GM10248 (cell line): ENCODE data around the gene DET1.

Experiments used
- CTCF ChIA-PET: fragments of 300-600 bp; sonication (Branson Sonifier 250); formaldehyde crosslinking; extraction: SDS; loops from one replicate; lab custom pipeline; 2021; ENCODE audit warnings: antibody characterized with exemption; lab: Yijun Ruan, JAX
- POLR2A ChIA-PET: fragments of 350-650 bp; sonication (Branson Sonifier 250); formaldehyde crosslinking; extraction: SDS; loops from one replicate; lab custom pipeline; 2020; ENCODE audit warnings: antibody characterized with exemption; lab: Yijun Ruan, JAX
- DNase-seq: peaks from one replicate; pipeline ENCODE4 v3.0.0; 2012; ENCODE audit errors: extremely low spot score
- CTCF ChIP-seq: IDR thresholded peaks from 2 replicates; pipeline ENCODE4 v1.5.1; 2012; ENCODE audit warnings: mild to moderate bottlenecking, low read depth; ENCODE audit errors: extremely low read depth, missing control alignments, control extremely low read depth

The DET1 gene

DNA sequence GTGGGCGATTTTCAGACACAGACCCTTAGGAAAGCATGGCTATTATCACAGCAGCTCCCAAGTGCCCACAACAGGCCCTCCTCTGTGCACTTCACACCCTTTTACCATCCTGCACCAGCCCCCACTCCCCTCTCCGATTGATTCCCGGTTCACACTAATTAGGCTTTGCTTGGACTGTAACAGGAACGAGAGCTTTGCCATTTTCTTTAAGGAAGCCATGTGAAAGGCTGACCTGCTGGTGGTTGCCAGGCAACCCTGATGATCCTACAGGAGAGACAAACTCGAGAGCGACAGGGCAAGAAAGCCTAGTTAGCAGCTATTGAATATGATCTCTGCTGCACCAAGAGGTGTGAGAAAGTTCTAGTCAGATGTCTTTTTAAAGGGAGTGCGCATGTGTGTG, 28.2 kb upstream of the DET1 start:
- CTCF ChIA-PET = no interaction called here
- DNase-seq = no peak
- POLR2A ChIA-PET = no interaction called here
- TF ChIP-seq CTCF = no peak

GRCh38 chr15:88574077-88574476, 27.6 kb upstream of the DET1 start:
- ChIA-PET POLR2A (no interaction called here), CTCF (no interaction called here)
- no peak for DNase-seq
- no peak for TF ChIP-seq CTCF

GRCh38 chr15:88571852-88572259, 25.4 kb upstream of the DET1 start:
- TF ChIP-seq CTCF = no peak
- ChIA-PET CTCF (no interaction called here), POLR2A (no interaction called here)
- no peak for DNase-seq

GRCh38 chr15:88571153-88571851, 24.8 kb upstream of the DET1 start:
- ChIA-PET POLR2A (no interaction called here), CTCF (no interaction called here)
- DNase-seq = no peak
- TF ChIP-seq CTCF = no peak

GRCh38 chr15:88568589-88568988, 22.1 kb upstream of the DET1 start:
- POLR2A ChIA-PET = no interaction called here
- no peak for TF ChIP-seq CTCF
- CTCF ChIA-PET = interaction anchor here (2.0 kb wide), 1 partner anchor 10 kb away, joined by 7 read pairs; no protein-coding TSS in a partner anchor
- DNase-seq = no peak

- no peak for DNase-seq
- ChIA-PET CTCF (no interaction called here), POLR2A (no interaction called here)
- no peak for TF ChIP-seq CTCF
Measured at GRCh38 chr15:88564741-88565140, 18.3 kb upstream of the DET1 start.
